IMR-90 (cell line): Measurements from ENCODE around the gene SEPTIN10. TPM values are rescaled to one million over a fixed set of nuclear protein-coding genes. Genes with fewer than 3 reads are reported as not detected.

Experiments used
- ATAC-seq: fragments of 200-7000 bp; cut with Tn5 transposase; 2 replicates; pipeline ENCODE4 v1.9.1; 2020; ENCODE audit warnings: low read depth, mild to moderate bottlenecking, moderate library complexity
- BruUV-seq: library from RNA; stranded (reverse); fragments of 400-500 nt; replicated peaks from 2 replicates; lab custom pipeline; 2021; lab: Mats Ljungman, UMichigan
- CTCF ChIA-PET: fragments of 300-600 bp; formaldehyde crosslinking; extraction: SDS; loops from one replicate; lab custom pipeline; 2021; ENCODE audit warnings: antibody characterized with exemption; lab: Yijun Ruan, JAX
- POLR2A ChIA-PET: fragments of 300-600 bp; sonication (Branson Sonifier 250); formaldehyde crosslinking; loops from one replicate; lab custom pipeline; 2022; ENCODE audit warnings: antibody characterized with exemption; ENCODE audit not compliant: unreplicated experiment; lab: Charles Lee
- DNase-seq: peaks from one replicate; pipeline ENCODE4 v3.0.0; 2013
- H2AFZ ChIP-seq: replicated peaks from 2 replicates; pipeline ENCODE3; 2013; ENCODE audit warnings: low read length, mild to moderate bottlenecking; ENCODE audit not compliant: poor library complexity
- H2AK5ac ChIP-seq: 2 replicates; pipeline ENCODE4 v1.6.1; 2013; ENCODE audit warnings: low read depth, low read length, inconsistent platforms
- H2AK9ac ChIP-seq: replicated peaks from 2 replicates; pipeline ENCODE3; 2013; ENCODE audit warnings: mild to moderate bottlenecking, low read depth, low read length, moderate library complexity; ENCODE audit not compliant: poor library complexity
- H2BK120ac ChIP-seq: 2 replicates; pipeline ENCODE4 v1.6.1; 2013; ENCODE audit warnings: low read depth, low read length, inconsistent platforms
- H2BK15ac ChIP-seq: 3 replicates; pipeline ENCODE4 v1.6.1; 2013; ENCODE audit warnings: low read depth, low read length, inconsistent platforms
- H2BK20ac ChIP-seq: 2 replicates; pipeline ENCODE4 v1.6.1; 2013; ENCODE audit warnings: low read depth, mild to moderate bottlenecking, inconsistent platforms, low read length, moderate library complexity
- H2BK5ac ChIP-seq: 2 replicates; pipeline ENCODE4 v1.6.1; 2013; ENCODE audit warnings: mild to moderate bottlenecking, low read depth, low read length, inconsistent platforms; ENCODE audit not compliant: poor library complexity, severe bottlenecking
- H3K14ac ChIP-seq: replicated peaks from 2 replicates; pipeline ENCODE4 v1.6.1; 2013; ENCODE audit warnings: low read depth, low read length, inconsistent platforms
- H3K18ac ChIP-seq: 2 replicates; pipeline ENCODE4 v1.6.1; 2013; ENCODE audit warnings: low read depth, low read length, control low read depth
- H3K23ac ChIP-seq: 2 replicates; pipeline ENCODE4 v1.6.1; 2013; ENCODE audit warnings: low read depth, low read length, inconsistent platforms
- H3K27ac ChIP-seq: 2 replicates; pipeline ENCODE4 v1.5.1; 2013; ENCODE audit warnings: mild to moderate bottlenecking, control low read depth, low read length; ENCODE audit not compliant: insufficient read depth
- H3K27me3 ChIP-seq: 2 replicates; pipeline ENCODE4 v1.6.1; 2013; ENCODE audit warnings: low read length; ENCODE audit not compliant: control insufficient read depth, insufficient read depth
- H3K36me3 ChIP-seq: 2 replicates; pipeline ENCODE4 v1.6.1; 2013; ENCODE audit warnings: low read length, mixed read lengths; ENCODE audit not compliant: control insufficient read depth, insufficient read depth
- H3K4ac ChIP-seq: 2 replicates; pipeline ENCODE4 v1.6.1; 2013; ENCODE audit warnings: low read depth, low read length, inconsistent platforms
- H3K4me1 ChIP-seq: 2 replicates; pipeline ENCODE4 v1.6.1; 2013; ENCODE audit warnings: low read length, mixed read lengths; ENCODE audit not compliant: control insufficient read depth, insufficient read depth
- H3K4me2 ChIP-seq: 2 replicates; pipeline ENCODE4 v1.6.1; 2013; ENCODE audit warnings: low read depth, mild to moderate bottlenecking, control low read depth, low read length, moderate library complexity
- H3K4me3 ChIP-seq: 2 replicates; pipeline ENCODE4 v1.5.1; 2013; ENCODE audit warnings: low read depth, mild to moderate bottlenecking, control low read depth, low read length, moderate library complexity; ENCODE audit not compliant: insufficient read depth
- H3K56ac ChIP-seq: 2 replicates; pipeline ENCODE4 v1.6.1; 2013; ENCODE audit warnings: low read length, inconsistent platforms; ENCODE audit not compliant: insufficient read depth; ENCODE audit errors: extremely low read depth
- H3K79me1 ChIP-seq, 2 experiments: 2 replicates each; pipeline ENCODE4 v1.6.1; 2013; ENCODE audit warnings: low read length in 2 of 2, inconsistent platforms in 1 of 2, low read depth in 1 of 2
- H3K9ac ChIP-seq: 2 replicates; pipeline ENCODE4 v1.6.1; 2013; ENCODE audit warnings: low read depth, low read length, control low read depth
- H3K9me1 ChIP-seq: 2 replicates; pipeline ENCODE4 v1.6.1; 2013; ENCODE audit warnings: low read length, inconsistent platforms; ENCODE audit not compliant: insufficient read depth
- H3K9me3 ChIP-seq: 2 replicates; pipeline ENCODE4 v1.6.1; 2013; ENCODE audit warnings: low read length; ENCODE audit not compliant: control insufficient read depth, insufficient read depth
- H4K20me1 ChIP-seq: 2 replicates; pipeline ENCODE4 v1.6.1; 2013; ENCODE audit warnings: low read length, inconsistent platforms; ENCODE audit not compliant: insufficient read depth
- H4K5ac ChIP-seq: 2 replicates; pipeline ENCODE4 v1.6.1; 2013; ENCODE audit warnings: mild to moderate bottlenecking, low read depth, low read length, control low read depth
- H4K8ac ChIP-seq, 2 experiments: 2 replicates each; pipeline ENCODE4 v1.6.1; 2013; ENCODE audit warnings: low read depth in 2 of 2, low read length in 2 of 2, control low read depth in 1 of 2, inconsistent platforms in 1 of 2
- H4K91ac ChIP-seq: 2 replicates; pipeline ENCODE4 v1.6.1; 2013; ENCODE audit warnings: low read depth, low read length, inconsistent platforms; ENCODE audit not compliant: insufficient read depth
- BHLHE40 ChIP-seq: fragments of 150-350 bp; IDR thresholded peaks from 2 replicates; pipeline ENCODE4 v1.6.1; 2016; ENCODE audit warnings: mild to moderate bottlenecking, low read depth, low read length
- CEBPB ChIP-seq: IDR thresholded peaks from 2 replicates; pipeline ENCODE4 v1.6.1; 2012; ENCODE audit warnings: low read depth, low read length, improper control_type of control experiment
- FOS ChIP-seq: fragments of 150-350 bp; IDR thresholded peaks from 2 replicates; pipeline ENCODE4 v1.6.1; 2016; ENCODE audit warnings: low read depth, low read length
- MAZ ChIP-seq: IDR thresholded peaks from 2 replicates; pipeline ENCODE4 v1.6.1; 2012; ENCODE audit warnings: low read depth, mild to moderate bottlenecking, low read length, improper control_type of control experiment, moderate library complexity, borderline replicate concordance
- MXI1 ChIP-seq: IDR thresholded peaks from 2 replicates; pipeline ENCODE4 v1.6.1; 2012; ENCODE audit warnings: low read depth, mild to moderate bottlenecking, low read length, moderate library complexity, borderline replicate concordance
- NFE2L2 ChIP-seq: fragments of 150-350 bp; IDR thresholded peaks from 2 replicates; pipeline ENCODE4 v1.6.1; 2016; ENCODE audit warnings: low read depth, mild to moderate bottlenecking, low read length
- RAD21 ChIP-seq: IDR thresholded peaks from 2 replicates; pipeline ENCODE4 v1.6.1; 2012; ENCODE audit warnings: low read length, improper control_type of control experiment
- SMC3 ChIP-seq: fragments of 150-350 bp; IDR thresholded peaks from 2 replicates; pipeline ENCODE4 v1.6.1; 2016; ENCODE audit warnings: low read depth, mild to moderate bottlenecking, antibody characterized with exemption, low read length, moderate library complexity
- WGBS, 2 experiments: methylation state at CpG; one replicate each; pipeline versions ENCODE4 v1.1.5 to v1.1.7; 2013; ENCODE audit warnings: missing lambda C conversion rate in 2 of 2; ENCODE audit not compliant: insufficient read length in 1 of 2; ENCODE audit errors: extremely low coverage in 2 of 2; 5-methylcytosine and 5-hydroxymethylcytosine counted together
- dilution Hi-C: fragments of 300-500 bp; cut with HindIII; formaldehyde crosslinking; loops from one replicate; pipeline ENCODE4 v1.14.3; 2018; ENCODE audit warnings: low sequenced_read_pairs; ENCODE audit not compliant: unreplicated experiment
- in situ Hi-C: fragments of 300-500 bp; cut with MboI; formaldehyde crosslinking; loops from 3 replicates; pipeline ENCODE4 v1.14.3; 2019; ENCODE audit warnings: low sequenced_read_pairs, inconsistent platforms, mixed read lengths
- intact Hi-C: fragments of 100-400 bp; cut with micrococcal nuclease; formaldehyde crosslinking; loops from 2 replicates; pipeline ENCODE4 v1.10.0; 2022
- polyA plus RNA-seq, 3 experiments: library from polyadenylated mRNA; depleted of rRNA; stranded (reverse); fragments of >200 nt; gene quantifications; 2 replicates each; pipeline ENCODE4 v1.2.3, GENCODE V29; 2012; ENCODE audit warnings: low replicate concordance in 1 of 3
- total RNA-seq: library from RNA; depleted of rRNA; stranded (reverse); fragments of >200 nt; gene quantifications from 2 replicates; pipeline ENCODE4 v1.2.3, GENCODE V29; 2012
- TF ChIP-seq, protein P1 (sequence below): fragments of 150-350 bp; IDR thresholded peaks from 2 replicates; pipeline ENCODE4 v1.6.1; 2017; ENCODE audit warnings: mild to moderate bottlenecking, antibody characterized with exemption, low read length, low read depth
- TF ChIP-seq, protein P2 (sequence below): fragments of 150-350 bp; IDR thresholded peaks from 2 replicates; pipeline ENCODE4 v1.6.1; 2016; ENCODE audit warnings: low read depth, mild to moderate bottlenecking, low read length, moderate library complexity, borderline replicate concordance

The SEPTIN10 gene
- total and polyA plus RNA-seq, 2 of the 4 experiments (the other 2 are of a cell fraction) = 55.4 to 82.6 TPM

DNA sequence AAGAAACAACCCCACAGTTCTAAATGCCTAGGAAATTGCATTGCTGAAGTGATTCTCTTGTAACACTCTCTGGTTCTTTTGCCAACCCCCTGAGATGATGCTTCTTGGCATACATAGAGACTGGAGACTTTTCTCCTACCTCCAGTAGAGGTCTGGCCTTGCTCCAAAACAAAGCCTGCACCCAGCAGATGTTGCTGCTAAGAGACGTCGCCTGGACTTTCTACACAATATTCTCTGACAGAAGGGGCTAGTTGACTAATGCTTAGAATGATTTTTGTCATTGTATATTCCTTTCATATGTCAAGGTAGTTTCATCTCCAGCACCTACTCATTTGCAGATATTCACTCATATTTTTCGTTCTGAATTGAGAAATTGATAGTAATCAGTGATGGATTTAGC lies 25.0 kb upstream of the SEPTIN10 start:
- Histone ChIP-seq H3K56ac (no peak overlapping the region), H4K8ac (no peak overlapping the region), H3K14ac (no peak overlapping the region), H2AK9ac (no peak overlapping the region), H3K4me2 (no peak overlapping the region), H3K27ac (no peak overlapping the region), H4K5ac (no peak overlapping the region), H3K9ac (no peak overlapping the region), H3K4me3 (no peak overlapping the region), H4K91ac (no peak overlapping the region), H2BK15ac (no peak overlapping the region), H2BK5ac (no peak overlapping the region), H3K4me1 (peaks cover 4% of the 10 kb centered on the region; the same call in 1 of the 2 replicates), H3K4ac (no peak overlapping the region), H4K20me1 (no peaks in the 10 kb centered on the region), H2BK20ac (no peak overlapping the region), H3K79me1 (no peaks in the 10 kb centered on the region), H2AK5ac (no peak overlapping the region), H3K27me3 (no peaks in the 10 kb centered on the region), H3K18ac (no peak overlapping the region), H2AFZ (no peak overlapping the region), H3K36me3 (no peaks in the 10 kb centered on the region), H3K23ac (no peak overlapping the region), H3K9me3 (no peaks in the 10 kb centered on the region), H2BK120ac (no peak overlapping the region), H3K9me1 (no peaks in the 10 kb centered on the region)
- dilution Hi-C loops = no loop called here
- DNase-seq (no peak), ATAC-seq (no peak)
- TF ChIP-seq SMC3 (no peak), CEBPB (no peak), RAD21 (no peak), FOS (no peak), MXI1 (no peak), BHLHE40 (no peak), MAZ (no peak), NFE2L2 (no peak)
- TF ChIP-seq, protein P1, sequence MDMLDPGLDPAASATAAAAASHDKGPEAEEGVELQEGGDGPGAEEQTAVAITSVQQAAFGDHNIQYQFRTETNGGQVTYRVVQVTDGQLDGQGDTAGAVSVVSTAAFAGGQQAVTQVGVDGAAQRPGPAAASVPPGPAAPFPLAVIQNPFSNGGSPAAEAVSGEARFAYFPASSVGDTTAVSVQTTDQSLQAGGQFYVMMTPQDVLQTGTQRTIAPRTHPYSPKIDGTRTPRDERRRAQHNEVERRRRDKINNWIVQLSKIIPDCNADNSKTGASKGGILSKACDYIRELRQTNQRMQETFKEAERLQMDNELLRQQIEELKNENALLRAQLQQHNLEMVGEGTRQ = no peak
- TF ChIP-seq, protein P2, sequence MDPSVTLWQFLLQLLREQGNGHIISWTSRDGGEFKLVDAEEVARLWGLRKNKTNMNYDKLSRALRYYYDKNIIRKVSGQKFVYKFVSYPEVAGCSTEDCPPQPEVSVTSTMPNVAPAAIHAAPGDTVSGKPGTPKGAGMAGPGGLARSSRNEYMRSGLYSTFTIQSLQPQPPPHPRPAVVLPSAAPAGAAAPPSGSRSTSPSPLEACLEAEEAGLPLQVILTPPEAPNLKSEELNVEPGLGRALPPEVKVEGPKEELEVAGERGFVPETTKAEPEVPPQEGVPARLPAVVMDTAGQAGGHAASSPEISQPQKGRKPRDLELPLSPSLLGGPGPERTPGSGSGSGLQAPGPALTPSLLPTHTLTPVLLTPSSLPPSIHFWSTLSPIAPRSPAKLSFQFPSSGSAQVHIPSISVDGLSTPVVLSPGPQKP = no peak
- intact Hi-C loops = no loop called here
- no CpG with 5 or more reads among the region's 3 CpGs for WGBS, 2 experiments
- in situ Hi-C loops = no loop called here
- ChIA-PET CTCF (interaction anchor here (0.5 kb wide), 1 partner anchor 7 kb away, joined by 6 read pairs; no protein-coding TSS in a partner anchor), POLR2A (no interaction called here)
- BruUV-seq = no TSS peak
